ENCODE data around the gene ARNT2.

ARNT2 gene

DNA sequence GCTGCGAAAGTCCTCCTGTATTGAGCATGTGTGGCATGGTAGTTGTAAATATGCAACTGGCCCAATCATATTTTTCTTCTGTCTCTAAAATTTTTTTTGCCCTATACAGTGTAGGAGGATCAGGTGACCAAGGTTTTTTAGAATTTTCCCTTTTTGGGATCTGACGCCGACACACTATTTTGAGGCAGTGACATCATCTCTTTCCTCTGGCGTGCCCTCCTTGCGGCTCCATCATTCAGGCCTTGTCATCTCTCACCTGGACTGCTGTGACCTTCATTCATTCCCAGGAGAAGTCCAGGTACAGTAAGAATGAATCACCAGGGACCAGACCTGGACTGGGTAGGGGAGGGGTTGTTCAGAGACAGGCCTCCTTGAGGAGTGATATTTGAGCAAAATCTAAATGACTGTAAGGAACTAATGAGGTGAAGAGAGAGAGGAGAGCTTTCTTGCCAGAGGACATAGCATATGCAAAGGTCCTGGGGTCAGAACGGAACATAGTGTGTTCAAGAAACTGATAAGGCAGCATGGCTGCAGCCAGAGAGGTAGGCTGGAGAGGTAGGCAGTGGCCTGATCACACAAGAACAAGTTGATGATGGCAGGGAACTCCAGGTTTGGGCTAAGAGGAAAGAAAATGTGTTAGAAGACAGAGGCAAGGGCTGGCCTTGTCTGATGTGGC is 38.7 kb downstream of the ARNT2 start:
- no peak for DNase-seq (ENCODE audit: low read depth)

GRCh38 chr15:80444680-80445251 is 40.6 kb downstream of the ARNT2 start:
- no peak for DNase-seq (ENCODE audit: low read depth)

GRCh38 chr15:80445300-80446041 is 41.3 kb downstream of the ARNT2 start:
- no peak for DNase-seq (ENCODE audit: low read depth)

DNA sequence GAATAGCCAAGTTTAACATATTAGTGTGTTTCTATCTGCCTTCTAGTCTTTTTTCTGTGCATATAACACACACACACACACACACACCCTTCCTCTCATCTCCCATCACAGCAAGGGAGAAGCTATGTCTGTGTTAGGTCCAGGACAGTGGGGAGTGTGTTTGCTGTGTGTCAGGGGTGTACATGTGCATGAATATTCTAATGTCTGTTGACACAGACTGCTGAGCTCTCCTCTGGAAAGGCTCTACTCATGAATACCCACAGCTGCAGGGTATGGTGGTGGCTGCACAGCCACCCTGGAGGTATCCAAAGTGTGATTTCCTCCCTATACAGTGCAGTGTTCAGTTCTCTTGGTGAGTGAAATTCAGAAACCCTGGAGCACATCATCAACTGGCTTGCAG is 42.9 kb downstream of the ARNT2 start:
- no peak for DNase-seq (ENCODE audit: low read depth)

- DNase-seq (ENCODE audit: low read depth), result no peak
Observed at GRCh38 chr15:80449825-80450224, 45.6 kb downstream of the ARNT2 start.

DNA sequence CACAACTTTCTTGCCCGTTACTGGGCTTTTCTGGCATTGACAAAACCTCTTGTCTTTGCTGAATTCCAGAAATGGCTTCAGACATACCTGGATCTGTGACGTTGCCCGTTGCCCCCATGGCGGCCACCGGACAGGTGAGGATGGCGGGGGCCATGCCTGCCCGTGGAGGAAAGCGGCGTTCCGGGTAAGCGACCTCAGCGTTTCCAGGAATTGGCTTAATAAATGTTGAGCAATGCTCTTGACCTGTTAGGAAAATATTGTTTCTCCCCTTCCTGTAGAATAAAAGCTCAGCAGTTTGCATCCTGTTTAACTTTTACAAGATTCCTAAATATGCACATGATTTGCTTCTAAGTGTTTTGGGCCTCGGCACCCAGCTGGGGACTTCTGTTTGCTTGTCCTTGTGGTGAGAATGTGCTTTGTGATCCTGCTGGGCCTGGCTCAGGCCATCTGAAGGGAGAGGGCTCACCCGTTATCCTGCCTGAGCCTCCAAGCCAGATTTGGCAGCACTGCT is 46.7 kb downstream of the ARNT2 start:
- DNase-seq (ENCODE audit: low read depth), result no peak

GRCh38 chr15:80452166-80452565 is 48.0 kb downstream of the ARNT2 start:
- DNase-seq (ENCODE audit: low read depth), result no peak

DNA sequence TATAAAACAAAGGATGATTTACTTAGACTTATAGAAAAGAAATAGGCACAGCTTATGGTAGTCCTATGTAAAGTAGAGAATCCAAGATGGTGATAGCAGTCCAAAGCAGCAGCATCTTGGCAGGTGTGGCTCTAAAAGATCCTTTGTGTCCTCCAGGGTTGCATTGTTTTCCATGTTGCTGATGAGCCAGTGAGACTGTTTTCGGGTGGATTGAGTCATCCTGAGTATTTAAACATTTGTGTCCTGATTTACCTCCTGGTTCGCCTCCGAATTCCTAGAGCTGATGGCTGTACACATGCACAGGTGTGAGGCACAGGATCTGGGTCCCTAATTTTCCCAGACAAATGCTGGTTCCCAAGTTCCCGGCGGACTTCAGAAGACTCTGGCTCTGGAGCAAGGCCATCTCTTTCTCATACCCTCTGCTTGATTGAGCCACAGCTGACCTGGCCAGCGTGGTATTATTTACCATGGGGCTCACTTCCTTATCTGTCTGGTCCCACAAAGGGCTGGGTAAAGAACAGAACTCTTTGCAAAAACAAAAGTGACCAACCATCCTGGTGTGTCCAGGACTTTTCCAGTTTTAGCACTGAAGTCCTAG is 51.0 kb downstream of the ARNT2 start:
- DNase-seq (ENCODE audit: low read depth), result peak; percentile 54

- peak; percentile 96 for DNase-seq (ENCODE audit: low read depth)
Observed at GRCh38 chr15:80455668-80456442, 51.7 kb downstream of the ARNT2 start.

GRCh38 chr15:80456517-80457492 is 52.6 kb downstream of the ARNT2 start:
- no peak for DNase-seq (ENCODE audit: low read depth)

- DNase-seq (ENCODE audit: low read depth), result no peak
Observed at GRCh38 chr15:80457896-80458295, 53.7 kb downstream of the ARNT2 start.

GRCh38 chr15:80458580-80458979 is 54.4 kb downstream of the ARNT2 start:
- no peak for DNase-seq (ENCODE audit: low read depth)

GRCh38 chr15:80459380-80459779 is 55.2 kb downstream of the ARNT2 start:
- DNase-seq (ENCODE audit: low read depth), result no peak

DNA sequence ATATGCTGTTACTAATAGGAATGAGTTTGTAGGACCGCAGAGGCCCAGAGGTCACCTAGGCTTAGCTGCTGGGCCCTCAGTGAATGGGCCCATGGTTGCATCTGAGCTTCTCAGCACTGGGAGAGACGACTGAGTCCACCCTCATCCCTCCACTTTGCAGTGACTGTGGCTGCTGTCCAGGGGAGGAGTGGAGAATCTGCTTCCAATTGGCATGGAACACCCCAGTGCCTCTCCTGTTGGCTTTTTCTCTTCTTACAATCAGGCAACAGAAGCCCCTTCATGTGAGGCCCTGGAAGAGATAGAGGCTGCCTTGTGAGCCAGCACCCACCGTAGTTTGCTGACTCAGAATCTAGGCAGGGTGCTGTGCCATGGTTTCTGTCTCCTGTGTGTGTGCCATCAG is 55.6 kb downstream of the ARNT2 start:
- DNase-seq (ENCODE audit: low read depth), result no peak

DNA sequence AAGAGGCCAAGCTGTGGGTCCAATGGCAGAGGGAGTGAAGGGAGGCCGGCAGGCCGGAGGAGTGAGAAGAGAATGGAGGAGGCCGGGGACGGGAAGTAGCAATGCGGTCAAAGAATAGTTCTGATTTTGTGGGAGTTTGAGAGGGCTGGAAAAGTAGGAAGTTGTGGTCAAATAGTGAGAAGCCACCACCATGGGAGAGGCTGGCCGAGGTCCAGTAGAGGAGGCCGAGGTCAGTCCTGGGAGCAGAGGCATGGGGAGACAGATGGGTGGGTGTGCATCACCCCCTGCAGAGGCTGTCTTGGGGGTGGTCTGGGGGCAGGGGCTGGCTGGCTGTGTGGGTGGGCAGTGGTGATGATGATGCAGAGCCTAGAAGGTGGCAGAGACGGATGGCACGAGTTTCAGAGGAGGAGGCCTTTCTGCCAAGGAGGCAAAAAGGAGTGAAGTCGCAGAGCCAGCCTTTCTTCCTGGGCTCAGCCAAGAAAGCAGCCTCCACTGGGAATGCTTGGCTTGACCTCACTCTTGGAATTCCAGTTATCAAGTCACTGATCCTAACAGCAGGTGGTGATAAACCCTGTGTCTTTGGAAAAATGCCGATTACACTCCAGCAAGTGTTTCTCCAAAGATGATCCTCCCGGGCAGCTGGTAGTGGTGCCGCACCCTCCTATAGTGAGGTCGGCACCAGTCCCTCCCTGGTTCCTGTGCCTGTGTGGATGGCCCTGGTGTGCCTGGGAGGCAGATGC is 57.3 kb downstream of the ARNT2 start:
- no peak for DNase-seq (ENCODE audit: low read depth)

DNA sequence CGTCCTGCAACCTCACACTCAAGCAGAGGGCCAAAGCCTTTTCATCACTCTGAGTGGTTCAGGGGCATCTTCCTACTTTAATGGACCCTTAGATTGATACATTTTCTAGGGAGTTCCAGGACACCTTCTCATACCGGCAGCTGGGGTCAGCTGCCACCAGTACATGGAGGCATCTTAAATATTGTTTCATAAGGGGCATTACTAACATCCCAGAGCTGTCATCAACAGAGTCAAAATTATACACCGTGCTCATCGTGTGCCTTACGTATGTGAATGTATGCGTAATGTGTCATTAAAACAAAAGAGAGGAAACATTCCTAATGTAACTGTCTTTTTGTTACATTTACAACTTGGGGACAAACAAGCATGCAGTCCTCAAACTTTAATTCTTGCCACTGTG is 57.9 kb downstream of the ARNT2 start:
- DNase-seq (ENCODE audit: low read depth), result no peak

DNA sequence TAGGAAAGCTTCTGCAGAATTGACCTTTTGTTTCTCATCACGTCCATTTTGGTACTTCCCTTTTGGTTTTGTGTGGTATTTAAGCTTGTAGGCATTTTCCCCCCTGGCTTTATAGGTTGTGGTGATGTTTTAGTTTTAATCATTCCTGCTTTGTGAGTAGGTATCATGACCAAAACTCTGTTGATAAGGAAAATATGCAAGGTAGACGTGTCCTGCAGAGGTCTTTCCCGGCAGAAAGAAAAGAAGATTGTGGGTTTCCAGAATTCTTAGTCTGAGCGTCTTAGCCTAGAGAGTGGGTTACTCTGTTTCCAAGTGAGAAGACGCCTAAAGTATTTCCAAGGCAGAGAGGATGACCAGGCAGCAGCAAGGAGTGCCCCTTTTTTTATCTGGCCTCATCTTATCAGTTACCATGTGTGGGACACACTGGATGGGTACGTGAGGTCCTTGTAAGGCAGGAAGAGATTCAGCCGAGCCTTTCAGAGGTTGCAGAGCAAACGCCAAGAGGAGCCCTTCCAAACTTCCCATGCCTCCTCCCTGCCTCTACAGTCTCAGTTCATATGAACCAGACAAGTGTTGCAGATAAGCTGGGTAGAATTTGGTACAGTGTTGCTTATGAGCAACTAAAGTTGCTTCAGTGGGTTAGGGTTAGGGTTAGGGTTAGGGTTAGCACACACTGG is 58.8 kb downstream of the ARNT2 start:
- no peak for DNase-seq (ENCODE audit: low read depth)

GRCh38 chr15:80464951-80465625 is 60.9 kb downstream of the ARNT2 start:
- DNase-seq (ENCODE audit: low read depth), result no peak

DNA sequence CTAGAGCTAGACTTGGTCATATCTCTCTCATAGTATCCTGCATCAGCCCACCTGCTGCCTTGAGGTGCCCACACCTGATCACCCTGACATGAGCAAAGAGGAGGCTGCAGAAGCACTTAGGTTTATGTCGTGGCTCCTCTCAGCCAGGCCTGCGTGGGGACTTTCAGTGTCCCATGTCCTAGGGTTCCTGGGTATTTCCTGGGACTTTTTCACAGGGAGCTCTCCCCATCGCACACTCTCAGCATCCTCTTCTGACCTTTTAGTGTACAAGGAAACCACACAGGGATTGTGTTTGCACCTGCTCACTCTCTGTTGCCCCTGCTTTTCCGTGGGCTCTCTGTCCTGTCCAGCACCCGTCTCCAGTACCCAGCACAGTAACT is 61.4 kb downstream of the ARNT2 start:
- DNase-seq (ENCODE audit: low read depth), result no peak
